AG10803 (cell line): Measurements from ENCODE around the gene ULK1.

ENCODE experiments used
- DNase-seq: peaks from one replicate; pipeline ENCODE4 v3.0.0; 2010; ENCODE audit warnings: low read depth
- H3K4me3 ChIP-seq: 2 replicates; pipeline ENCODE4 v1.5.1; 2011; ENCODE audit warnings: mild to moderate bottlenecking, low read length, control low read depth
- TF ChIP-seq, protein P1 (sequence below): conservative IDR thresholded peaks from 2 replicates; pipeline ENCODE4 v1.5.1; 2011; ENCODE audit warnings: mild to moderate bottlenecking, low read length, control low read depth, inconsistent platforms

ULK1 gene

DNA sequence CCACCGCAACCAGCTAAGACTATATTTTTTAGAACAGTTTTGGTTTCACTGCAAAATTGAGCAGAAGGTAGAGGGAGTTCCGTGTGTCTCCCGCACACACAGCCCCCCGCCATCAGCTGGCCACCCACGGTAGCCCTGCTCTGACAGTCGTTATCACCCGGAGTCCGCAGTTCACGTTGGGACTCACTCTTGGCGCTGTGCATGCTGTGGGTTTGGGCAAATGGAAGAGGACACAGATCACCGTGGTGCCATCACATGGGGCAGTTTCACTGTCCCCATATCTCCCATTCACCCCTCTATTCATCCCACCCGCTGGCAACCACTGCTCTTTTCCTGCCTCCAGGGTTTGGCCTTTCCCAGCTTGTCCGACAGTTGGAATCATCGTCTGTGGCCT is 31.8 kb upstream of the ULK1 start:
- no peak overlapping the region for H3K4me3 ChIP-seq
- DNase-seq: no peak
- TF ChIP-seq, protein P1, sequence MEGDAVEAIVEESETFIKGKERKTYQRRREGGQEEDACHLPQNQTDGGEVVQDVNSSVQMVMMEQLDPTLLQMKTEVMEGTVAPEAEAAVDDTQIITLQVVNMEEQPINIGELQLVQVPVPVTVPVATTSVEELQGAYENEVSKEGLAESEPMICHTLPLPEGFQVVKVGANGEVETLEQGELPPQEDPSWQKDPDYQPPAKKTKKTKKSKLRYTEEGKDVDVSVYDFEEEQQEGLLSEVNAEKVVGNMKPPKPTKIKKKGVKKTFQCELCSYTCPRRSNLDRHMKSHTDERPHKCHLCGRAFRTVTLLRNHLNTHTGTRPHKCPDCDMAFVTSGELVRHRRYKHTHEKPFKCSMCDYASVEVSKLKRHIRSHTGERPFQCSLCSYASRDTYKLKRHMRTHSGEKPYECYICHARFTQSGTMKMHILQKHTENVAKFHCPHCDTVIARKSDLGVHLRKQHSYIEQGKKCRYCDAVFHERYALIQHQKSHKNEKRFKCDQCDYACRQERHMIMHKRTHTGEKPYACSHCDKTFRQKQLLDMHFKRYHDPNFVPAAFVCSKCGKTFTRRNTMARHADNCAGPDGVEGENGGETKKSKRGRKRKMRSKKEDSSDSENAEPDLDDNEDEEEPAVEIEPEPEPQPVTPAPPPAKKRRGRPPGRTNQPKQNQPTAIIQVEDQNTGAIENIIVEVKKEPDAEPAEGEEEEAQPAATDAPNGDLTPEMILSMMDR: no peak

DNA sequence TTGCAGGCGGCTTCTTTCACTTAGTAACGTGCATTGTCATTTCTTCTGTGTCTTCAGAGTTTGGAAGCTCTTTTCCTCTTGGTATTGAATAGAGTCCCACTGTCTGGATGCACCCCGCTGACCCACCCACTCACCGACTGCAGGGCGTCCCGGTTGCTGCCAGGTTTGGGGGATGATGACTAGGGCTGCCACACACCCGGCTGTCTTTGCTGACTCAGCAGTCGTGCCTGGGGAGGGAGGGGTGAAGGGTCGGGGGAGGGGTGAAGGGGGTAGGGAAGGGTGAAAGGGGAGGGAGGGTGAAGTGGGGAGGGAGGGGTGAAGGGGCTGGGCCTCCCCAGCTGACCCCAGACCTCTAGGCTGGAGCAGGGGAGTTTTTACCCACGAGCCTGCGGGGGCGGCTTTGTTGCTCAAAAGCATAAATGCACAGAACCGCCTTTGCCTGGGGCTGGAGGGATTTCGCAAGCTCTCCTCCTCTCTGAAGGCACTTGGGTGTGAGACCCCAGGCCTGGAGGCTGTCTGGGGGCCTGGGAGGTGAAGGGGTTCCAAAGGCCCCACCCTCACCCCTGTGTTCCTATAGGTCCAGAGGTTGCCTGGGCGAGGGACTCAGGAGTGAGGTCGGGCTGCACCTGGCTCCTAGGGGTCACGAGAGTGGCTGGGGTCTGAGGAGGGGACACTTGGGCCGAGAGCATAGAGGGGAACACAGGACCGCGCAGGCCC is 31.3 kb upstream of the ULK1 start:
- TF ChIP-seq, protein P1: no peak
- H3K4me3 ChIP-seq: no peak overlapping the region
- DNase-seq: no peak

DNA sequence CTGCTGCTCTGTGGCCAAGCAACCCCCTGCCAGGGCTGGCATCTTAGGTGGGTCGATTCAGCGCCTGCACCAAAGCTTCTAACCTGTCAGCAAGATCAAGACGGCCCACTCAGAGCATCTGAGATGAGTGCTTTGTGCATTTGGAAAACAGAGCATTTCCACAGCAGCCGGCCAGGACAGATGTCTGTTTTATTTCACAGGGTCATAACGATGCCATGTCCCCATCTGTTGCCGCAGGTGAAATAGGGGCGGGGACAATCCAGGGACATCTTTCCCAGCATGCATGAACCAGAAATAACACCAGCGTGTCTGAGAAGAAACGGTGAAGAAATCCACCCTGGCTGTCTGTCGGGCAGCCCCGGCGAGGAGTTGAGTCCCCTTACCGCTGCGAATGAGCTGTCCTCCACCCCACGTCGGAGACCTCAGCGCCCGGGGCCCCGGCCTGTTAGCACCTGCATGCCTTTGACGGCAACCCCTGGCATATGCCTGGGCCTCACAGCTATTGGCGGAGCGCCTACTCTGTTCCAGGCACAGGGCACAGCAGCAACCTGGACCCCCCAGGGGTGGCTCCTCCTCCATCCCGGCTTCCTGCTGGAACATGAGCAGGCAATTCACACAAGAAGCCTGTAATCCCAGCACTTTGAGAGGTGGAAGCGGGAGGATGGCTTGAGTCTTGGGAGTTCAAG is 30.6 kb upstream of the ULK1 start:
- TF ChIP-seq, protein P1: no peak
- no peak for DNase-seq
- H3K4me3 ChIP-seq: no peak overlapping the region

DNA sequence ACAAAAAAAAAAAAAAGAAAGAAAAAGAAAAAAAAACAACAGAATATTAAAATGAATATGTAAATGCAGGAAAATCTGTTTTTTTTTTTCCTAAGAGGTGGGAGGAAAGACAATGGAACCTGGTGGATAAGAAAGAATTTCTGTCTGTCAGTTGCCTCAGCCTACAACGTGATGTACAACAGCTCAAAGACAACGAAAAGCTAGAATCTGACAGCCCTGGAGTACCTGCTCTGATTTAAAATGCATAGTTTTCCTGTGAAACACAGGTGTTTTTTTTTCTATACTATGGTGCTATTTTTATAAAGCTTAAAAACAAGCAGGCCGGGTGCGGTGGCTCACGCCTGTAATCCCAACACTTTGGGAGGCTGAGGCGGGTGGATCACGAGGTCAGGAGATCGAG is 30.0 kb upstream of the ULK1 start:
- TF ChIP-seq, protein P1: no peak
- DNase-seq: no peak
- no peak overlapping the region for H3K4me3 ChIP-seq

DNA sequence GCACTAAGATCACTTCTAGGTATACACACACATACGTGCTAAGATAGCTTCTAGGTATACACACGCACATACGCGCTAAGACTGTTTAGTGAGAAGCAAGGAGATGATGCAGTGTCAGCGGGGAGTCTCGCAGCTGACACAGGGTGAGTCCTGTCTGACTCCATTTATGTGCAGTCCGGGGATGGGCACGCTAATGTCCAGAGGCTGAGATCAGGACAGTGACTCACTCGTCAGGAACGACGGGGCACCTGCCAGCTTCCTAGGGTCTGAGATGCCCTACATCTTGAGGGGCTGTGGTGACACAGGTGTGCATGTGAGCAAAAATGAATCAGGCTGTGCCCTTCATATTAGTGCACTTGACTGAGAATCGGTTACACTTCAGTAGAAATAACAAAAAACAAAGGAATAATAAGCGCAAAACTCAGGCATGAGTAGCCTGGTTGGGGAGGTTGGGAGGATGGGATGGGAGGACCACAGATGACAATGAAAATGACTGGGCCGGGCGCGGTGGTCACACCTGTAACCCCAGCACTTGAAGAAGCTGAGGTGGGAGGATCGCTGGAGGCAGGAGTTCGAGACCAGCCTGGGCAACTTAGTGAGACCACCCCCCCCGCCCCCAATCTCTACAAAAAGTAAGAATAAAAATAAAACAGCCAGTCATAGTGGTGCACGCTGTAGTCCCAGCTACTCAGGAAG is 29.1 kb upstream of the ULK1 start:
- DNase-seq: no peak
- TF ChIP-seq, protein P1: no peak
- no peak overlapping the region for H3K4me3 ChIP-seq

DNA sequence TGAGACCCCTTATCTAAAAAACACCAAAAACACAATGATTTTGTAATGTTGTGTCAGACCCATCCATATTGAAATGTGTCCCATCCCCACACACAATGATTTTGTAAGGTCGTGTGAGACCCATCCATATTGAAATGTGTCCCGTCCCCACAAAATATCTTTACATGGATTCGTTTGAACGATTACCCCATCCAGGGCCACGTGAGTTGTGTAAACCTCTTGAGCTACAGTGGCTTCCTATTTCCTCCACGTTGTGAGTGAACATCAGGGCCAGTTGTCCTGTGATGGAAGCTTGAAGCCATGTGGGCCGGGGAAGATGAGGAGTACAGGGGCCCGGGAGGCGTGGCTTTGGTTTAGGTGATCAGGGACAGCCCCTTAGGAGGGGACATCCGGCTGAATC is 27.0 kb upstream of the ULK1 start:
- DNase-seq: no peak
- no peak overlapping the region for H3K4me3 ChIP-seq
- TF ChIP-seq, protein P1: no peak
